Neural progenitor cell (in vitro differentiated cells): ENCODE data around the gene CHERP. TPM values are rescaled to one million over a fixed set of nuclear protein-coding genes. Genes with fewer than 3 reads are reported as not detected.
A peak's percentile ranks its signal among the peaks of the same experiment; 100 is the strongest.

Source experiments
- DNase-seq: peaks from one replicate; pipeline ENCODE4 v3.0.0-alpha.2; 2016; ENCODE audit warnings: low spot score
- H2AFZ ChIP-seq: fragments of 200-600 bp; sonication (generic); replicated peaks from 2 replicates; pipeline ENCODE4 v1.6.1; 2016; ENCODE audit warnings: antibody characterized with exemption
- H3F3A ChIP-seq: fragments of 200-600 bp; sonication (generic); 2 replicates; pipeline ENCODE4 v1.6.1; 2016; ENCODE audit warnings: antibody characterized with exemption, low read depth
- H3K27ac ChIP-seq: fragments of 200-600 bp; sonication (generic); 2 replicates; pipeline ENCODE4 v1.5.1; 2016; ENCODE audit warnings: mild to moderate bottlenecking
- H3K27me3 ChIP-seq: fragments of 200-600 bp; sonication (generic); 2 replicates; pipeline ENCODE4 v1.6.1; 2016; ENCODE audit warnings: mild to moderate bottlenecking, moderate library complexity
- H3K36me3 ChIP-seq: fragments of 200-600 bp; sonication (generic); 2 replicates; pipeline ENCODE4 v1.5.1; 2016
- H3K4me1 ChIP-seq: fragments of 200-600 bp; sonication (generic); 2 replicates; pipeline ENCODE4 v1.6.1; 2016; ENCODE audit warnings: mixed run types
- H3K4me2 ChIP-seq: fragments of 200-600 bp; sonication (generic); 2 replicates; pipeline ENCODE4 v1.6.1; 2016
- H3K4me3 ChIP-seq: fragments of 200-600 bp; sonication (generic); 2 replicates; pipeline ENCODE4 v1.5.1; 2016
- H3K79me2 ChIP-seq: fragments of 200-600 bp; sonication (generic); 2 replicates; pipeline ENCODE4 v1.6.1; 2016; ENCODE audit warnings: low read depth
- H3K9ac ChIP-seq: fragments of 200-600 bp; sonication (generic); 2 replicates; pipeline ENCODE4 v1.6.1; 2016
- H3K9me3 ChIP-seq: fragments of 200-600 bp; sonication (generic); 2 replicates; pipeline ENCODE4 v1.5.1; 2016; ENCODE audit warnings: low read depth
- H4K20me1 ChIP-seq: fragments of 200-600 bp; sonication (generic); 2 replicates; pipeline ENCODE4 v1.6.1; 2016; ENCODE audit warnings: low read depth
- H3K27ac Mint-ChIP-seq: 3 replicates; pipeline ENCODE4 v1.8.0; 2021; ENCODE audit warnings: mixed read lengths
- H3K27me3 Mint-ChIP-seq: 2 replicates; pipeline ENCODE4 v1.8.0; 2022; ENCODE audit warnings: low read depth, mild to moderate bottlenecking, inconsistent platforms, moderate library complexity, mixed read lengths; ENCODE audit not compliant: insufficient read depth
- H3K36me3 Mint-ChIP-seq: 3 replicates; pipeline ENCODE4 v1.8.0; 2021; ENCODE audit warnings: mixed read lengths
- H3K4me1 Mint-ChIP-seq: 3 replicates; pipeline ENCODE4 v1.8.0; 2021; ENCODE audit warnings: mixed read lengths
- H3K4me3 Mint-ChIP-seq: 3 replicates; pipeline ENCODE4 v1.8.0; 2021; ENCODE audit warnings: mild to moderate bottlenecking, moderate library complexity, mixed read lengths
- H3K9me3 Mint-ChIP-seq: 3 replicates; pipeline ENCODE4 v1.8.0; 2020; ENCODE audit warnings: mixed read lengths
- EZH2 ChIP-seq: fragments of 200-600 bp; sonication (generic); IDR thresholded peaks from 2 replicates; pipeline ENCODE4 v1.6.1; 2017; ENCODE audit warnings: antibody characterized with exemption, mild to moderate bottlenecking, moderate library complexity
- EZH2phosphoT487 ChIP-seq: fragments of 200-600 bp; sonication (generic); IDR thresholded peaks from 2 replicates; pipeline ENCODE4 v1.6.1; 2017; ENCODE audit warnings: antibody characterized with exemption
- total RNA-seq: library from RNA; depleted of rRNA; stranded (reverse); fragments of >200 nt; gene quantifications from 2 replicates; pipeline ENCODE4 v1.2.3, GENCODE V29; 2015; ENCODE audit warnings: low replicate concordance
- TF ChIP-seq, protein P1 (sequence below): fragments of 200-600 bp; sonication (generic); IDR thresholded peaks from 2 replicates; pipeline ENCODE4 v1.5.1; 2017; ENCODE audit warnings: antibody characterized with exemption, mild to moderate bottlenecking

The CHERP gene
- total RNA-seq, 1 donor from 2014 or later = 5.5 TPM

DNA sequence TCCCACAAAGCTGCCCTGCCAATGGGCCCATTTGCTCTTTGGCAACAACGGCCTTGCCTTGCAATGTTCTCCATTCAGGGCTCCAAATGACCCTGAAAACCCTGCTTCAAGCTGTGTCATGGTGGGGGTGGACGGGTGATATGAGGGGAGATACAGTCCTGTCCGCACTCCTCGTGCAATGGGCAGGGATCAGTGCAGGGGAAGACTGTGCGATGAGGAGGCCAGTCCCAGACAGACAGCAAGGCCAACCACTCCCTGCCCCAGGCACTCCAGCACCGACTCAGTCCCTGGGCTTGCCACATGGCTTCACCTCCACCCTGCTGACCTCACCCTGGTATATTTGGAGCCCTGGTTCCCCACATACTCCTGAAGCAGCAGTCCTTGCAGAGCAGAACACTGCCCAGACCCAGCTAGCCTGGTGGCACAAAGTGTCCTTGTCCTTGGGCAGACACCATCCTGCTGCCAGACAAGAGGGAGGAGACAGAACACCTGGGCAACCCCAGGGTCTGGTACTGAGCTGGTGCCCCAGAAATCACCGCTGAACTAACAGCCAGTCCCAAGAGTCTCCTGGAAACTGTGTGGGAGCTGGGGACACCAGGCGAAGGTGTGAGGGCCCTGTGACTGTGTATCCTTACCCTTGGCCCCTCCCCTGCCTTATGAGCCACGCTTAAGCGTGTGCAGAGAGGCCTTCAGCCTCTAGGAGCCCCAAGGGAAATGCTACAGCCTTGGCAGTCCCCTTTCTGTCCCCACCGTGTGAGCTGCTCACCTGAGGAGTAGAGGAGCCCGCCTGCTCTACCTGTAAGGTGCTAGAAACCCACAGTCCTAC is 39.1 kb upstream of the CHERP start:
- no peak for TF ChIP-seq EZH2
- no peak for TF ChIP-seq EZH2phosphoT487
- TF ChIP-seq, protein P1, sequence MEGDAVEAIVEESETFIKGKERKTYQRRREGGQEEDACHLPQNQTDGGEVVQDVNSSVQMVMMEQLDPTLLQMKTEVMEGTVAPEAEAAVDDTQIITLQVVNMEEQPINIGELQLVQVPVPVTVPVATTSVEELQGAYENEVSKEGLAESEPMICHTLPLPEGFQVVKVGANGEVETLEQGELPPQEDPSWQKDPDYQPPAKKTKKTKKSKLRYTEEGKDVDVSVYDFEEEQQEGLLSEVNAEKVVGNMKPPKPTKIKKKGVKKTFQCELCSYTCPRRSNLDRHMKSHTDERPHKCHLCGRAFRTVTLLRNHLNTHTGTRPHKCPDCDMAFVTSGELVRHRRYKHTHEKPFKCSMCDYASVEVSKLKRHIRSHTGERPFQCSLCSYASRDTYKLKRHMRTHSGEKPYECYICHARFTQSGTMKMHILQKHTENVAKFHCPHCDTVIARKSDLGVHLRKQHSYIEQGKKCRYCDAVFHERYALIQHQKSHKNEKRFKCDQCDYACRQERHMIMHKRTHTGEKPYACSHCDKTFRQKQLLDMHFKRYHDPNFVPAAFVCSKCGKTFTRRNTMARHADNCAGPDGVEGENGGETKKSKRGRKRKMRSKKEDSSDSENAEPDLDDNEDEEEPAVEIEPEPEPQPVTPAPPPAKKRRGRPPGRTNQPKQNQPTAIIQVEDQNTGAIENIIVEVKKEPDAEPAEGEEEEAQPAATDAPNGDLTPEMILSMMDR = no peak
- no peak overlapping the region for H3K4me3 ChIP-seq
- no peaks in the 10 kb centered on the region for H3K9me3 ChIP-seq
- Mint-ChIP-seq H3K9me3 (no peaks in the 10 kb centered on the region), H3K36me3 (peaks cover 4% of the 10 kb centered on the region), H3K27me3 (peaks cover 4% of the 10 kb centered on the region), H3K27ac (peak overlapping the region; percentile 57), H3K4me3 (no peak overlapping the region), H3K4me1 (peaks cover 27% of the 10 kb centered on the region)
- no peak overlapping the region for H3K4me2 ChIP-seq
- no peaks in the 10 kb centered on the region for H3K27me3 ChIP-seq
- peaks cover 18% of the 10 kb centered on the region for H3K4me1 ChIP-seq
- H3K79me2 ChIP-seq = peaks cover 68% of the 10 kb centered on the region
- H4K20me1 ChIP-seq = peaks cover 85% of the 10 kb centered on the region
- no peak overlapping the region for H2AFZ ChIP-seq
- DNase-seq = no peak
- H3K36me3 ChIP-seq = no peaks in the 10 kb centered on the region
- H3F3A ChIP-seq = peaks cover 16% of the 10 kb centered on the region
- peak overlapping the region; percentile 27 for H3K9ac ChIP-seq
- H3K27ac ChIP-seq = no peak overlapping the region

DNA sequence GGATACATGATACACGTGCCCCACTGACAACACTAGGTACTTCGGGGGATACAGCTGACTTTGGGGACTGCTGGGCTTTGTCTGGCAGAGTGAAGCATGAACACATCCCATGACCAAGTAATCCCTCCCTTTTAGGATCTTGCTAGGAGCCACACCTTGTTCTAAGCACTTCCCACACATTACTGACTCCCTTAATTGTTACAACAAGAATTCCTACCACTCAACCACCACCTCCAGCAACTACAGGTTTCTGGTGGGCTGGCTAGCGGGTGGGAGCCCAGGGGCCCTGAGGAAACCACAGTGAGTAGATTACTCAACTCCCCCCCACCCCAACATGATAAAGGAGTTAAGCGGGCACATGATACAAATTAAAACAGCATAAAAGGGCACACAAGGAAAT is 37.1 kb upstream of the CHERP start:
- H3K9me3 ChIP-seq = no peaks in the 10 kb centered on the region
- H3F3A ChIP-seq = peaks cover 6% of the 10 kb centered on the region
- H3K27ac ChIP-seq = no peak overlapping the region
- Mint-ChIP-seq H3K27ac (no peak overlapping the region), H3K9me3 (no peaks in the 10 kb centered on the region), H3K36me3 (peaks cover 9% of the 10 kb centered on the region), H3K4me1 (peaks cover 11% of the 10 kb centered on the region), H3K4me3 (peak overlapping the region; percentile 35), H3K27me3 (no peaks in the 10 kb centered on the region)
- DNase-seq = no peak
- H3K36me3 ChIP-seq = no peaks in the 10 kb centered on the region
- H3K4me3 ChIP-seq = no peak overlapping the region
- no peak for TF ChIP-seq EZH2
- no peak for TF ChIP-seq EZH2phosphoT487
- TF ChIP-seq, protein P1 = no peak
- no peak overlapping the region for H2AFZ ChIP-seq
- peaks cover 77% of the 10 kb centered on the region for H4K20me1 ChIP-seq
- no peak overlapping the region for H3K9ac ChIP-seq
- no peaks in the 10 kb centered on the region for H3K27me3 ChIP-seq
- H3K4me1 ChIP-seq = peaks cover 7% of the 10 kb centered on the region
- peaks cover 69% of the 10 kb centered on the region for H3K79me2 ChIP-seq
- H3K4me2 ChIP-seq = no peak overlapping the region

DNA sequence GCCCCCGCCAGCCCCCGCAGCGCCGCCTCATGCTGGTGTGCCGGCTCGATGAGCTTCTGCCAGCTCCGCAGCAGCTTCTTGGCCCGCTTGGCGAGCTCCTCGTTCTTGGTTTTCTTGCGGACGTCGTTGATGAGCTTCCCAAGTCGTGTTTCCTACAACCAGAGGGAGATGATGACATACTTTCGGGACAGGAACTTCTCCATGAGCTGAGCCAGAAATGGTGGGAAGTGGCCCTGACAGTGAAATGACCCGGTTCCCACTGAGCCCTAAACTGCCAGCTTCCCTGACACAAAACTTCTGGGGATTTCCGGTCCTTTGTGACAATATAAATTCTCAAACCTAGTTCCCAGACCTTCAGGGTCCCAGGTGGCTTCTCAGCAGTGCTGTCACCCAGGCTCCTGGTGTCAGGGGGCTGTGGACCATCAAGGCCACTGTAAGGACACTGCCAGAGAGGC is 35.3 kb upstream of the CHERP start:
- H3K4me1 ChIP-seq = peaks cover 8% of the 10 kb centered on the region
- H3K4me3 ChIP-seq = no peak overlapping the region
- peaks cover 69% of the 10 kb centered on the region for H4K20me1 ChIP-seq
- no peak overlapping the region for H3K27ac ChIP-seq
- Mint-ChIP-seq H3K4me1 (peaks cover 13% of the 10 kb centered on the region), H3K27ac (no peak overlapping the region), H3K9me3 (no peaks in the 10 kb centered on the region), H3K36me3 (peaks cover 9% of the 10 kb centered on the region), H3K4me3 (no peak overlapping the region), H3K27me3 (no peaks in the 10 kb centered on the region)
- peaks cover 66% of the 10 kb centered on the region for H3K79me2 ChIP-seq
- H3F3A ChIP-seq = peaks cover 10% of the 10 kb centered on the region
- no peak overlapping the region for H3K9ac ChIP-seq
- H3K9me3 ChIP-seq = no peaks in the 10 kb centered on the region
- no peaks in the 10 kb centered on the region for H3K36me3 ChIP-seq
- TF ChIP-seq EZH2phosphoT487 = no peak
- TF ChIP-seq, protein P1 = no peak
- TF ChIP-seq EZH2 = no peak
- no peaks in the 10 kb centered on the region for H3K27me3 ChIP-seq
- DNase-seq = no peak
- H3K4me2 ChIP-seq = no peak overlapping the region
- no peak overlapping the region for H2AFZ ChIP-seq
